22Rv1 (cell line): ENCODE data around the gene MPL.

Source experiments
- CTCF ChIP-seq: fragments of 450-650 bp; IDR thresholded peaks from 2 replicates; pipeline ENCODE4 v1.5.1; 2017; ENCODE audit warnings: mild to moderate bottlenecking
- ZFX ChIP-seq: fragments of 450-650 bp; IDR thresholded peaks from 2 replicates; pipeline ENCODE4 v1.6.1; 2017; ENCODE audit warnings: antibody characterized with exemption, borderline replicate concordance

GRCh38 chr1:43392702-43393101 lies 55.1 kb downstream of the MPL start:
- no peak for TF ChIP-seq CTCF
- no peak for TF ChIP-seq ZFX
